IPS-20b (cell line): ENCODE data around the gene TRIM28.

ENCODE experiments used
- H3K27ac ChIP-seq: one replicate; pipeline ENCODE4 v1.5.1; 2013; ENCODE audit warnings: low read length
- H3K27me3 ChIP-seq: 2 replicates; pipeline ENCODE4 v1.6.1; 2013; ENCODE audit warnings: mild to moderate bottlenecking, low read length, inconsistent platforms; ENCODE audit not compliant: insufficient read depth
- H3K36me3 ChIP-seq: 2 replicates; pipeline ENCODE4 v1.6.1; 2013; ENCODE audit warnings: low read depth, mild to moderate bottlenecking, inconsistent platforms, low read length, moderate library complexity; ENCODE audit not compliant: insufficient read depth
- H3K4me1 ChIP-seq: 2 replicates; pipeline ENCODE4 v1.6.1; 2013; ENCODE audit warnings: mild to moderate bottlenecking, control low read depth, inconsistent platforms, low read length, moderate library complexity; ENCODE audit not compliant: insufficient read depth
- H3K4me3 ChIP-seq: 2 replicates; pipeline ENCODE4 v1.5.1; 2013; ENCODE audit warnings: mild to moderate bottlenecking, low read length, inconsistent platforms
- H3K9ac ChIP-seq: 2 replicates; pipeline ENCODE4 v1.6.1; 2013; ENCODE audit warnings: low read depth, mild to moderate bottlenecking, inconsistent platforms, low read length, moderate library complexity
- H3K9me3 ChIP-seq: 2 replicates; pipeline ENCODE4 v1.6.1; 2013; ENCODE audit warnings: mild to moderate bottlenecking, low read depth, low read length, inconsistent platforms; ENCODE audit not compliant: insufficient read depth

The TRIM28 gene

GRCh38 chr19:58544591-58545285, 874 bp downstream of the TRIM28 start:
- no peaks in the 10 kb centered on the region for H3K9me3 ChIP-seq
- H3K27ac ChIP-seq: no peak overlapping the region
- peak overlapping the region; percentile 96 for H3K9ac ChIP-seq
- peaks cover 49% of the 10 kb centered on the region for H3K36me3 ChIP-seq
- H3K27me3 ChIP-seq: peaks cover 26% of the 10 kb centered on the region
- H3K4me1 ChIP-seq: peaks cover 9% of the 10 kb centered on the region
- peak overlapping the region; percentile 98 for H3K4me3 ChIP-seq

DNA sequence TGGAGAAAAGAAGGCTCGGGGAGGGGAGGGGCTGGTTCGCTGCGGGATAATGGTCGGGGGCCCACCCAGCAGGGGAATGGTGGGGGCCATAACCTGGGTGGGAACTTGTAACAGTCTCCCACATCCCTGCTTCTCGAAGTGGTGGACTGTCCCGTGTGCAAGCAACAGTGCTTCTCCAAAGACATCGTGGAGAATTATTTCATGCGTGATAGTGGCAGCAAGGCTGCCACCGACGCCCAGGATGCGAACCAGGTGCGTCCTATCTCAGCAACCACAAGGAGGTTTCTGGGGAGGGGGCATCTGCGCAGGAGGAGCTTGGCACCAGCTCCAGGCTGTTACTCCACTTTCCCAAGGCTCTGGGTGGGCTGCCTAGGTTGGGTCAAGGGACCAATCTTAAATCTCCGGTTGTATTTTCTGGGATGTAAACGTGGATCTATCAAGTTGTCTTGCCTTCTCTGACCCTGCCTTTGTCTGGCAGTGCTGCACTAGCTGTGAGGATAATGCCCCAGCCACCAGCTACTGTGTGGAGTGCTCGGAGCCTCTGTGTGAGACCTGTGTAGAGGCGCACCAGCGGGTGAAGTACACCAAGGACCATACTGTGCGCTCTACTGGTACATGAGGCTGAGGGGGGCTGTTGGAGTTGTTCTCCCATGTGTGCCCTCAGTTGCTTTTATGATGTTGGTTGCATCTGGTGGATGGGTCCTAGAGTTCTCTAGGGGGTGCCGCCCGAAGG, 1.6 kb downstream of the TRIM28 start:
- Histone ChIP-seq H3K9ac (peak overlapping the region; percentile 96), H3K4me1 (peaks cover 9% of the 10 kb centered on the region), H3K27ac (no peak overlapping the region), H3K4me3 (peak overlapping the region; percentile 98), H3K36me3 (peaks cover 56% of the 10 kb centered on the region), H3K9me3 (no peaks in the 10 kb centered on the region), H3K27me3 (peaks cover 22% of the 10 kb centered on the region)

DNA sequence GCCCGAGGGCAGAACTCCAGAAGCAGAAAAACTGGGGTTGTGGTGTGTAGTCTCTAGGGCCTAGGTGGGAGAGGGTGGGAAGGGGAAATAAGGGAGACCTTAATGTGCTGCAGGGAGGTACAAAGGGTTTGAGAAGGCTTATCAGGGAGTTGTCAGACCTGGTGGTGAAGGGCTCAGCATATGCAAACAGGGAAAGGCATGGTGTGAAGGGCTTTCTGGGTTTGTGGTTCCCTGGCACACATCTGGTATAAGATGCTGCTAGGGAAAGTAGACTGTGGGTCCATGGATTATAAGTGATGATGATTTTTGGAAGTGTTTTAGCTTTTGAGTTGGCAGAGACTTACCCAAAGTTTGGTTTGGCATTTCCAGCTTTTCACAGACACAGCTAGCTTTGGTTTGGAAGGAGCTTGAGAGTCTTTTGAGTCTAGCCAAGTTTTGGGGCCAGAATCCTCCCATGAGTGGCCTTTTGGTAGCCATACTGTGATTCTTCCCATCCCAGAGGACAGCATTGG, 2.2 kb downstream of the TRIM28 start:
- peaks cover 62% of the 10 kb centered on the region for H3K36me3 ChIP-seq
- H3K27me3 ChIP-seq: peaks cover 16% of the 10 kb centered on the region
- H3K27ac ChIP-seq: no peak overlapping the region
- H3K9ac ChIP-seq: peak overlapping the region; percentile 96
- H3K9me3 ChIP-seq: no peaks in the 10 kb centered on the region
- peaks cover 9% of the 10 kb centered on the region for H3K4me1 ChIP-seq
- peak overlapping the region; percentile 98 for H3K4me3 ChIP-seq

DNA sequence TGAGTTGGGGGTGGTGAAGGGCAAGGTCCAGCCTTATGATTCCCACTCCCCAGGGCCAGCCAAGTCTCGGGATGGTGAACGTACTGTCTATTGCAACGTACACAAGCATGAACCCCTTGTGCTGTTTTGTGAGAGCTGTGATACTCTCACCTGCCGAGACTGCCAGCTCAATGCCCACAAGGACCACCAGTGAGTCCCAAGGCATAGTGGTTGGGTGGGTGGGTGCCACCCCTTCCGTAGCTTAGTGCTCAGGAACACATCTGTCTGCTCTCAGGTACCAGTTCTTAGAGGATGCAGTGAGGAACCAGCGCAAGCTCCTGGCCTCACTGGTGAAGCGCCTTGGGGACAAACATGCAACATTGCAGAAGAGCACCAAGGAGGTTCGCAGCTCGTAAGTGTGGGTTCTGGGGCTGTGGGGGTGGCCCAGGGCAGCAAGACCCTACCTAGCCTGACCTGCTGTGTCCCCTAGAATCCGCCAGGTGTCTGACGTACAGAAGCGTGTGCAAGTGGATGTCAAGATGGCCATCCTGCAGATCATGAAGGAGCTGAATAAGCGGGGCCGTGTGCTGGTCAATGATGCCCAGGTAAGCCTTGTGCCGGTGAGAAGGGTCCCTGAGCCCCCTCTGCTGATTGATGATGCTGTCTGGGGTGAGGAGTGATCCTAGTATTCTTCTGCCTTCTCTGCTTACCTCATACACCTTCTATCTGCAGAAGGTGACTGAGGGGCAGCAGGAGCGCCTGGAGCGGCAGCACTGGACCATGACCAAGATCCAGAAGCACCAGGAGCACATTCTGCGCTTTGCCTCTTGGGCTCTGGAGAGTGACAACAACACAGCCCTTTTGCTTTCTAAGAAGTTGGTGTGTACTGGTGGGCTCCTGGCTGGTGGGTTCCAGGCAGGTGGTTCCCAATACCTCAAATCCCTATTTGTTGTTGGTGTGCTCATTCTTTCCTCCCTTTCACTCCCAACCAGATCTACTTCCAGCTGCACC, 3.8 kb downstream of the TRIM28 start:
- no peak overlapping the region for H3K9ac ChIP-seq
- H3K4me3 ChIP-seq: peak overlapping the region; percentile 7; the same call in 1 of the 2 replicates
- H3K27ac ChIP-seq: no peak overlapping the region
- peaks cover 2% of the 10 kb centered on the region for H3K27me3 ChIP-seq
- H3K4me1 ChIP-seq: peaks cover 9% of the 10 kb centered on the region
- no peaks in the 10 kb centered on the region for H3K9me3 ChIP-seq
- peaks cover 78% of the 10 kb centered on the region for H3K36me3 ChIP-seq

GRCh38 chr19:58548859-58549663, 5.2 kb downstream of the TRIM28 start:
- Histone ChIP-seq H3K4me1 (peaks cover 12% of the 10 kb centered on the region), H3K27ac (no peak overlapping the region), H3K9ac (no peak overlapping the region), H3K27me3 (no peaks in the 10 kb centered on the region), H3K36me3 (peaks cover 82% of the 10 kb centered on the region), H3K4me3 (no peak overlapping the region), H3K9me3 (no peaks in the 10 kb centered on the region)

DNA sequence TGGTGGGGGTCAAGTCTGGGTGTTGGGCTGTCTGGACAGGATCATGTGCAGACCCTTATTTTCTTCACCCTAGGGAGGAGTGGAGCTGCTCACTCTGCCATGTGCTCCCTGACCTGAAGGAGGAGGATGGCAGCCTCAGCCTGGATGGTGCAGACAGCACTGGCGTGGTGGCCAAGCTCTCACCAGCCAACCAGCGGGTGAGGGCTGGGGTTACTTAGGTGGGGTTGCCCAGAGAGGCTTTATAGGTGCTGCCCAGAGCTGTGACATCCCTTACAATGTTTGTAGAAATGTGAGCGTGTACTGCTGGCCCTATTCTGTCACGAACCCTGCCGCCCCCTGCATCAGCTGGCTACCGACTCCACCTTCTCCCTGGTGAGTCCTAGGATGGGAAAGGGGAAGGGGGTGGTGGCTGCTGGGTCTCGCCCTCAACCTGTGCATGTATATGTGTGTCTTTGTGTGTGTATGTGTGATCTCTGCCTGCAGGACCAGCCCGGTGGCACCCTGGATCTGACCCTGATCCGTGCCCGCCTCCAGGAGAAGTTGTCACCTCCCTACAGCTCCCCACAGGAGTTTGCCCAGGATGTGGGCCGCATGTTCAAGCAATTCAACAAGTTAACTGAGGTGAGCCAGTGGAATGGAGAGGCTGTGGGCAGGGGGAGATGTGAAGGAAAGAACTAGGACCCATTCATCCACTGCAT, 5.9 kb downstream of the TRIM28 start:
- H3K9ac ChIP-seq: no peak overlapping the region
- no peak overlapping the region for H3K27ac ChIP-seq
- no peak overlapping the region for H3K4me3 ChIP-seq
- H3K27me3 ChIP-seq: no peaks in the 10 kb centered on the region
- peaks cover 82% of the 10 kb centered on the region for H3K36me3 ChIP-seq
- no peaks in the 10 kb centered on the region for H3K9me3 ChIP-seq
- peaks cover 12% of the 10 kb centered on the region for H3K4me1 ChIP-seq

DNA sequence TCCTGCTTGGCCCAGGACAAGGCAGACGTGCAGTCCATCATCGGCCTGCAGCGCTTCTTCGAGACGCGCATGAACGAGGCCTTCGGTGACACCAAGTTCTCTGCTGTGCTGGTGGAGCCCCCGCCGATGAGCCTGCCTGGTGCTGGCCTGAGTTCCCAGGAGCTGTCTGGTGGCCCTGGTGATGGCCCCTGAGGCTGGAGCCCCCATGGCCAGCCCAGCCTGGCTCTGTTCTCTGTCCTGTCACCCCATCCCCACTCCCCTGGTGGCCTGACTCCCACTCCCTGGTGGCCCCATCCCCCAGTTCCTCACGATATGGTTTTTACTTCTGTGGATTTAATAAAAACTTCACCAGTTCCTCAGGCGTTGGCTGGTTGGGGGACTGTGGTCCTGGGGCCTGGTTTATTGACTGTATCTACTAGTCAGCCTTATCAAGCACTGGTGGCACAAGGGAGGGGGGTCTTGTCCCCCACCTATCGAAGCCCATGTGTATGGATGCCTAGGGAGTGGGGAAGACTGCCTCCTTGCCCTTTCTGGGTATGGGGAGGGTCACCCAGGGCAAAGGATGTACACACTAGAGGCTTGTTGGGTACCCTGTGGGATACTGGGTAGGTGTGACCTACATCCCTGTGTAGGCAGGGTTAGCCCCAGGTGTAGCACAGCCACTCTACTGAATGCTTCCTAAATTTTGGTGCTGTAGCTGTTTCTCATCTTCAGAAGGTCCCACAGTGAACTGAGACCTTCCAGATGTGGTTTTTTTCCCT, 6.7 kb downstream of the TRIM28 start:
- no peak overlapping the region for H3K9ac ChIP-seq
- H3K9me3 ChIP-seq: no peaks in the 10 kb centered on the region
- H3K27me3 ChIP-seq: no peaks in the 10 kb centered on the region
- H3K4me1 ChIP-seq: peaks cover 12% of the 10 kb centered on the region
- H3K27ac ChIP-seq: no peak overlapping the region
- no peak overlapping the region for H3K4me3 ChIP-seq
- peaks cover 75% of the 10 kb centered on the region for H3K36me3 ChIP-seq

DNA sequence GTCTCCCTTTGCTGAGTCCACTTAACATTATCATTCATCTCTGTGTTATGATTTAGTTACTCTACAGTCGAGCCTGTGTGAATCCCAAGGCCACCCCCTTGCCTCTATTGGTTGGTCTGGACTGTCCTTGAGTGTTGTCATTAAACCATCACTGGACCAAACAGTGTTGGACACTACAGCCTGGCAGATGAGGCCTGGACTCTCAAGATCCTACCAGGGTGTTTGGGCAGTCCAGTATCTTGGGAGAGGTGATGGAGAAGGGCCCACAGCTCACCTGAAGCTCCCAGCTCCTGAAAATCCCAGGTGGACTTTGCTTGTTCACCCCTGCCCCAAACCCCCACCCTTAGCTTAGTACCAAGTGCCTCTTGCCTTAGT, 7.2 kb downstream of the TRIM28 start:
- Histone ChIP-seq H3K27ac (no peak overlapping the region), H3K4me3 (no peak overlapping the region), H3K9ac (no peak overlapping the region), H3K9me3 (no peaks in the 10 kb centered on the region), H3K4me1 (peaks cover 9% of the 10 kb centered on the region), H3K36me3 (peaks cover 72% of the 10 kb centered on the region), H3K27me3 (no peaks in the 10 kb centered on the region)

DNA sequence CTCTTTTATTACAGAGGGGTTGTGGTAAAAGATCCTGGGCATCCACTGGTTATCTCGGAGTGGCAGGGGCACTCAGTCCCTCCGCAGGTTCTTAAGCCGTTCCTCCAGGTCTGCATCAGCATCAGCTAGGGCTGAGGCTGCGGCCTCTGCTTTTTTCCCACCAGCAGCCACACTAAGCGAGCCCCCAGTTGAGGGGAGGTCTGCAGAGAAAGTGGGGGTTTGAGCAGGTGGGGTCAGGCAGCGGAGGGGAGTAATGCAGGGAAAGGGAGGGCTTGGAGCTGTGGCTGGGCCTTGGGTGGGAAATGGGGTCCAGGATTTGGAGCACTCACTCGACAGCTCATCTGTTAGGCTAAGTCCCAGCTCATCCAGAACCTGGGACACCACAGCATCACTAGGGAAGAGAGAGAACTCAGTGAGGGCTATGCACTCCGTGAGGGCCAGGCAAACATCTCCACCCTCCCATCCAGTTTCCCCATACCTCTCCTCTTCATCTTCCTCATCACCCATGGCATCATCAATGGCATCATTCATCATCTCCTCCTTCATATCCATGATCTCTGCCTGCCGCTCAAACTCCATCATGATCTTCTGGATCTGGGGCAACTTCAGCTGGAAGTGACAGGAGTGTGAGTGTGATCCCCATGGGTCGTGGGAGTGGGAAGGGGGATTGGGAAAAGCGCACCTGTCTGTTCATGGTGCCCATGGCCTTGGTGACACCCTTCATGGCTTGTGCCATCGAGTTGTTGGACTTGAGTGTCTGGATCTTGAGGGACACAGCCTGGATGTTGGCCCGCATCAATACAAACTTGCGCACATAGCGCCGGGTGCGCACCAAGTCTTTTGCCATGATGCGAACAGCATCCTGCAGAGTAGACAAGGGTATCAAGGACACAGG, 8.0 kb downstream of the TRIM28 start:
- Histone ChIP-seq H3K4me3 (no peak overlapping the region), H3K9me3 (no peaks in the 10 kb centered on the region), H3K9ac (no peak overlapping the region), H3K36me3 (peaks cover 72% of the 10 kb centered on the region), H3K4me1 (peaks cover 4% of the 10 kb centered on the region; the same call in 1 of the 2 replicates), H3K27ac (no peak overlapping the region), H3K27me3 (no peaks in the 10 kb centered on the region)
